Keratinocyte (primary cell): ENCODE results near the gene MAGI2. TPM values are rescaled to one million over a fixed set of nuclear protein-coding genes. Genes with fewer than 3 reads are reported as not detected.

Experiments used
- DNase-seq: peaks from one replicate; pipeline ENCODE4 v3.0.0-alpha.2; 2011; ENCODE audit warnings: low read depth, missing footprints, low spot score
- FAIRE-seq: peaks from 2 replicates; lab custom pipeline; 2011; peaks lifted over from hg19 to GRCh38; lab: Jason Lieb, UNC
- H2AFZ ChIP-seq: 2 replicates; pipeline ENCODE4 v1.6.0; 2012; ENCODE audit warnings: low read length, control low read depth, inconsistent platforms; ENCODE audit not compliant: control insufficient read depth
- H3K27ac ChIP-seq: 2 replicates; pipeline ENCODE4 v1.5.1; 2011; ENCODE audit warnings: low read length; ENCODE audit not compliant: control insufficient read depth, insufficient read depth
- H3K27me3 ChIP-seq: 3 replicates; pipeline ENCODE4 v1.6.0; 2011; ENCODE audit warnings: low read length; ENCODE audit not compliant: control insufficient read depth, insufficient read depth; ENCODE audit errors: extremely low read depth
- H3K36me3 ChIP-seq, 2 experiments: 2 replicates in 1 of 2; 3 replicates in 1 of 2; pipeline ENCODE4 v1.5.1; 2011; ENCODE audit warnings: low read length in 2 of 2, mild to moderate bottlenecking in 1 of 2; ENCODE audit not compliant: control insufficient read depth in 2 of 2, insufficient read depth in 2 of 2; ENCODE audit errors: extremely low read depth in 1 of 2
- H3K4me1 ChIP-seq: 3 replicates; pipeline ENCODE4 v1.5.1; 2011; ENCODE audit warnings: low read length; ENCODE audit not compliant: control insufficient read depth, insufficient read depth; ENCODE audit errors: extremely low read depth
- H3K4me2 ChIP-seq: 3 replicates; pipeline ENCODE4 v1.6.0; 2011; ENCODE audit warnings: low read depth, low read length; ENCODE audit not compliant: control insufficient read depth, insufficient read depth; ENCODE audit errors: extremely low read depth
- H3K4me3 ChIP-seq, 3 experiments: fragments of 200-600 bp in 1 of 3; sonication (generic) in 1 of 3; 2 replicates in 2 of 3; 3 replicates in 1 of 3; pipeline ENCODE4 v1.5.1; 2011 to 2016; ENCODE audit warnings: low read length in 3 of 3, mild to moderate bottlenecking in 3 of 3, control low read depth in 2 of 3, inconsistent platforms in 1 of 3, low read depth in 1 of 3, mixed read lengths in 1 of 3, mixed run types in 1 of 3, moderate library complexity in 1 of 3; ENCODE audit not compliant: control insufficient read depth in 2 of 3, insufficient read depth in 2 of 3; ENCODE audit errors: extremely low read depth in 1 of 3
- H3K79me2 ChIP-seq: 2 replicates; pipeline ENCODE4 v1.6.0; 2012; ENCODE audit warnings: low read length; ENCODE audit not compliant: control insufficient read depth, insufficient read depth
- H3K9ac ChIP-seq: 3 replicates; pipeline ENCODE4 v1.6.0; 2011; ENCODE audit warnings: low read length; ENCODE audit not compliant: control insufficient read depth, insufficient read depth; ENCODE audit errors: extremely low read depth
- H3K9me1 ChIP-seq: 3 replicates; pipeline ENCODE4 v1.6.0; 2011; ENCODE audit warnings: low read length; ENCODE audit not compliant: control insufficient read depth, insufficient read depth; ENCODE audit errors: extremely low read depth
- H3K9me3 ChIP-seq: 2 replicates; pipeline ENCODE4 v1.5.1; 2012; ENCODE audit warnings: low read depth, low read length; ENCODE audit not compliant: control insufficient read depth
- H4K20me1 ChIP-seq: 3 replicates; pipeline ENCODE4 v1.6.0; 2011; ENCODE audit warnings: low read length; ENCODE audit not compliant: control insufficient read depth, insufficient read depth; ENCODE audit errors: extremely low read depth
- CTCF ChIP-seq, 3 experiments: IDR thresholded peaks in 1 of 3; conservative IDR thresholded peaks in 1 of 3; optimal IDR thresholded peaks in 1 of 3; 2 replicates in 2 of 3; 3 replicates in 1 of 3; pipeline versions ENCODE3 to v1.5.1; 2011; ENCODE audit warnings: low read length in 3 of 3, mild to moderate bottlenecking in 3 of 3, moderate library complexity in 2 of 3, control low read depth in 1 of 3, inconsistent platforms in 1 of 3; ENCODE audit not compliant: insufficient read depth in 2 of 3; ENCODE audit errors: extremely low read depth in 1 of 3
- EZH2 ChIP-seq: IDR thresholded peaks from one replicate; pipeline ENCODE4 v1.6.1; 2012; ENCODE audit warnings: inconsistent platforms, mild to moderate bottlenecking, low read length, moderate library complexity
- dilution Hi-C: fragments of 300-500 bp; cut with MboI; formaldehyde crosslinking; loops from one replicate; pipeline ENCODE4 v1.7.0; 2020; ENCODE audit warnings: low sequenced_read_pairs; ENCODE audit not compliant: extremely low pct_ligation_motif_present
- polyA plus RNA-seq, 5 experiments: library from polyadenylated mRNA; depleted of rRNA in 3 of 5; stranded (reverse) in 3 of 5; stranded (forward) in 1 of 5; unstranded in 1 of 5; fragments of >200 nt; gene quantifications; 1 replicate in 1 of 5; 2 replicates in 3 of 5; 3 replicates in 1 of 5; pipeline versions ENCODE4 v1.2.1 to v1.2.3, GENCODE V29; 2011 to 2012; ENCODE audit warnings: missing spikeins in 2 of 5, low read depth in 1 of 5, low replicate concordance in 1 of 5

MAGI2 gene
- polyA plus RNA-seq, 1 donor (not counting 4 experiments of a cell fraction or from before 2014, with no cell fraction given) = 0.07 TPM

GRCh38 chr7:78770422-78771410 is 682.8 kb downstream of the MAGI2 start:
- no peaks in the 10 kb centered on the region for H3K9me1 ChIP-seq
- no peak overlapping the region for H3K27ac ChIP-seq
- dilution Hi-C loops = no loop called here
- H2AFZ ChIP-seq = no peak overlapping the region
- H3K9me3 ChIP-seq = no peaks in the 10 kb centered on the region
- no peaks in the 10 kb centered on the region for H3K4me1 ChIP-seq
- no peak overlapping the region for H3K4me3 ChIP-seq
- TF ChIP-seq CTCF (optimal IDR thresholded peaks at IDR 0.05 in 1 of 3, IDR thresholded peaks at IDR 0.05 in 1 of 3, conservative IDR thresholded peaks at IDR 0.05 in 1 of 3; ENCODE audit: extremely low read depth in 1 of 3, insufficient read depth in 2 of 3, low read length in 3 of 3) = no peak
- TF ChIP-seq EZH2 = no peak
- peak; percentile 29 for FAIRE-seq
- no peaks in the 10 kb centered on the region for H3K79me2 ChIP-seq
- no peaks in the 10 kb centered on the region for H4K20me1 ChIP-seq
- H3K9ac ChIP-seq = no peak overlapping the region
- no peak for DNase-seq
- peaks cover 19% of the 10 kb centered on the region for H3K27me3 ChIP-seq
- no peaks in the 10 kb centered on the region for H3K36me3 ChIP-seq
- no peak overlapping the region for H3K4me2 ChIP-seq

GRCh38 chr7:78769481-78770101 is 683.9 kb downstream of the MAGI2 start:
- Histone ChIP-seq H3K4me3 (no peak overlapping the region), H3K9me3 (no peaks in the 10 kb centered on the region), H3K27ac (no peak overlapping the region), H3K4me1 (no peaks in the 10 kb centered on the region), H3K9me1 (no peaks in the 10 kb centered on the region), H2AFZ (no peak overlapping the region), H3K27me3 (peaks cover 19% of the 10 kb centered on the region), H4K20me1 (no peaks in the 10 kb centered on the region), H3K79me2 (no peaks in the 10 kb centered on the region), H3K9ac (no peak overlapping the region), H3K4me2 (peak overlapping the region; percentile 42), H3K36me3 (no peaks in the 10 kb centered on the region)
- no peak for FAIRE-seq
- no peak for DNase-seq
- dilution Hi-C loops = no loop called here
- TF ChIP-seq EZH2 (no peak), CTCF (optimal IDR thresholded peaks at IDR 0.05 in 1 of 3, IDR thresholded peaks at IDR 0.05 in 1 of 3, conservative IDR thresholded peaks at IDR 0.05 in 1 of 3; ENCODE audit: extremely low read depth in 1 of 3, insufficient read depth in 2 of 3, low read length in 3 of 3) (no peak)
